CD1c-positive myeloid dendritic cell (primary cell): Measurements from ENCODE around the gene DDX1.

Experiments
- DNase-seq: peaks from one replicate; pipeline ENCODE4 v3.0.0-alpha.2; 2016; ENCODE audit errors: extremely low spot score

DDX1 gene

DNA sequence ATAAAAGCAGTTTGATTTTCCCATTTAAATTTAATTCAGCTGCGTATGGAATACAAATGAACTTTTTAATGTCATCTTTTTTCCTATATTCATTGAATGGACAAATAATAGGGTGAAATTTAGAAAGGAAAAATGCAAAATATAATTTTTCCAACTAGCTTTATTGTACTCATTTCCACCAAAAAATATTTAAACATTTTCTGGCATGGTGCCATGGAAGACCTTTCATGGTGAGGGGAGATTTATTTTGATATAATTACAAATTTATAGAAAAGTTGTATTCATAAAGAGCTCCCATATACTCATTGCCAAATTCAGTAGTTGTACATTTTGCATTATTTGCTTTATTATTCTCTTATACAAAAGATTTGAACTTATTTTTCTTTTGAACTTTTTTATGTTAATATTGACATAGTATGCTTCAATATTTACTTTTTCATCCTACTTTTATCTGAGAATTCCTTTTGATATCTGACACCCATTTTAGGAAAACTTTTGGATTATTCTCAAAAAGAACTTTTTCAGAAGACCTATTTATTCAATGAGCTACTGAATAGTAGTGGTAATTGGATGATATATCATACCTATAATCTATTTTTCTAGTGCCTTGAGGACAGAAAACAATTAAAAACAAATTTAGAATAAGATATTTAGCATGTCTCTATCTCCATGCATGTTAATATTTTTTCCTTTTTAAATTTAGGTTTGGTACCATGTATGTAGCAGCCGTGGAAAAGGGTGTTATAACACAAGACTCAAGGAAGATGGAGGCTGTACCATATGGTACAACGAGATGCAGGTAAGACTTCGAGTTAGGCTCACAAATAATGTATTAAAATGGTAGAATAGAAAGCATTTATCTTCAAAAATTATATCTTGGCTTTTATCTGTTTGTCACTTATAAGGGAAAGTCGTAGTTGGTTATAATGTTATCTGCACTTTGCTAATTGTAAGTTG is 37.5 kb downstream of the DDX1 start:
- DNase-seq: no peak

DNA sequence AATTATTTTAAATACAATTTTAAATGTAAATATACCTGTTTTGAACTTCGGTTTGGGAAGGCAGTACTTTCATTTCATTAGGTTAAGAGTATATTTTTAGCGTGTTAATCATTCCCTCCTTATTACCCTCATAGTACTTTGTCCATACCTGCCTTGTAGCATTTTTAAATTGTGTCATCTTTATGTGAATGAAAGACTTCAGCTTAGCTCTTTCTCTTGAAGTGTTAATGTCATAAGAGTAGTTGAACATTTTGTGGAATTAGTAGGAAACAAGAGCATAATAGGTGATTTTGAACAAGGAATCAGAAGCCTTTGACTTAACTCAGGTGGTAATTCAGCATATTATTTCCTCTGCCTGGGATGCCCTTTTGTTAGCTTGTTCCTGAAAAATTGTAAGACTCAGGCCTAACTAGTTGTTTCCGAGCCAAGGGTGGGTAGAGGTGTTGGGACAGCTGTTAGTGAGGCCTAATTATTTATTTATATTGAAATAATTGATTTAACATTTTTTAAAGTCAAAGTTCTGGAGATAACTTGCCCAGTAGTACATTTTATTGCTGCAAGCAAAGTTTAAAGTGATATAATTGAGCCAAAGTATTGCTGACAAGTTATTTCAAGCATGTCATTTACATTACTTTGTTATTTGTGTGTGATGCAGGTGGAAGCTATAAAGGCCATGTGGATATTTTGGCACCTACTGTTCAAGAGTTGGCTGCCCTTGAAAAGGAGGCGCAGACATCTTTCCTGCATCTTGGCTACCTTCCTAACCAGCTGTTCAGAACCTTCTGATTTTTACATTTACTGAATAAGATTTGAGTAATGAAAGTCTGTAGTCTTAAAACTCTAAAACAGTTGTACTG is 38.7 kb downstream of the DDX1 start:
- no peak for DNase-seq

DNA sequence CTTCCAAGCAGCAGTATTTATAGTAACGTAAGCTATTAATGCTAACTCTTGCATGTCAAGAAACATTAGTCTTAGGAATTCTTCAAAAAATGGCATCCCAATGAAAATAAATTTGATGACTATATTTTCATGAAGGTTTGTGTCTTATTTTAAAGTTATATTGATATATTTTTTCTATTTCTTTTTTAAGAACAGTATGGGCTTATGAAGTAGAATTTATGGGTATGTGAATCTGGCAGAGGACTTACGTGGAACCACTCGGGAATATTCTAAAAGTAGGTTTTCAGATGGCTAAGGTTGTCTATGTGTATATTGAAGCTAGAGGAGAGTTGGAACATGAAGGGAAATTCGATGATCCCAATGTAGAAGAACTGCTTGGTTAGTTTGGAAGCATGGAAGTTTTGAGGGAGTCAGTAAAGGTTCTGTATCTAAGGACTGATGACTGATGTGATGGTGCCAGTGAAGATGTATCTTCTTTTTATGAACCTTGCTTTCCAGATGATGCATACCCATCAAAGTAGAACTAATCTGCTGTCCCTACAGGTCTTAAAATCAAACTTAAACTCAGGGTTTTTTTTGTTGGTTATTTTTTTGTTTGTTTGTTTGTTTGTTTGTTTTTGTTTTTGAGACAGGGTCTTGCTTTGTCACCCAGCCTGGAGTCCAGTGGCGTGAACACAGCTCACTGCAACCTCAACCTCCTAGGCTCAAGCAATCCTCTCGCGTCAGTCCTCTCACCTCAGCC is 39.5 kb downstream of the DDX1 start:
- DNase-seq: no peak

DNA sequence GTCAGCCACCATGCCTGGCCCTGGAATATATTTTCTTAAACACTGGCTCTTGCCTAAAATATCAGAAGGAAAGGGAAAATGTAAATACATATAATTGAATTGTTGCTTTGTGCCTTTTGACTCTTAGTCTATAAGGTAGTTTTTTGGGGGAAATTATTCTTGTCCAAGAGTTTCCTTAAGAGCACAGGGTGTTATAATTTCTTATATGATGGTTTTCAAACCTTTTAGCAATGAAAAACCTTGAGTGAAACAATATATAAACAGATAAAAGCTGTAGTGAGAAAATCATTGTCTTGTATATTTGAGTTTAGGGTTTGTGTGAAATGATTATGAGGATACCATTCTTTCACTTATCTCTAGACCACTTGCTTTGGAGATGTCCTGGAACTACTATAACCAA is 40.2 kb downstream of the DDX1 start:
- DNase-seq: no peak

DNA sequence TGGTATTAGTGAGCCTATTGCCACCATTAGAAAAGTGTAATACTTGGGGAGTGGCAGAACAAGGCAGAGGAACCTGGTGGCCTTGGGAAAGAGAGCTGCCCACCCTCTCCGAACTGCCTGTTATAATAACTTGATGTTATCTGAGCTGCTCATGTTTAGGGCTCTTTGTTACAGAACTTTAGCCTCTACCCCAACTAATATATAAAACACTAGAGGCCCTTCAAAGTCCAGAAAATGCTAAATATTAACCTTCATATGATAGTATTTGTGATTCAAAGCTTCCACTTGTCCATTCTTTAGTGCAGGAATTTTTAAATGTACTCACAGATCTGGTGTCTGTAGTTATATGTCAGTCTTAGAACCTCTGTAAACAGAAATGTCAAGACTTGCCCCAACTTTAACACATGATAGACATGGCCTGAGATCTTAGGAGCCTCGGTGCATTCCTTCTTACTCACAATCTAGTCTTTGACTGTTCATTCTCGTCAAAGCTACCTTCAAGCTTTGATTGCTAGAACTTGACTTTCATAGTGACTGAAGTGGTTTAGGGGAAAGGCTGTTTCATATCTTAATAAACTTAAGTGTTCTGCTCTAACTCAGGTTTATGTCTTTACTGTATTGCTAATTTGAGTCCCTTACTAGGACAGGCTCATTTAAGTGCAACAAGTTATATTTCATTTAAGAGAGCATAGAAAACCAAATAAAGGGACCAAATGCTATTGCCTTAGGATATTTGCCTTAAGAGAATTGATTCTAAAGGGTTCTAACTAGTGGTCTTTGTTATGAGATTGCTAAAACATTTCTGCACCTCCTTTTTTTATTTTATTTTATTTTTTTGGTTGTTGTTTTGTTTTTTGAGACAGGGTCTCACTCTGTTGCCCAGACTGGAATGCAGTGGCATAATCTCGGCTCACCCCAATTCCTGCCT is 41.6 kb downstream of the DDX1 start:
- DNase-seq: no peak

DNA sequence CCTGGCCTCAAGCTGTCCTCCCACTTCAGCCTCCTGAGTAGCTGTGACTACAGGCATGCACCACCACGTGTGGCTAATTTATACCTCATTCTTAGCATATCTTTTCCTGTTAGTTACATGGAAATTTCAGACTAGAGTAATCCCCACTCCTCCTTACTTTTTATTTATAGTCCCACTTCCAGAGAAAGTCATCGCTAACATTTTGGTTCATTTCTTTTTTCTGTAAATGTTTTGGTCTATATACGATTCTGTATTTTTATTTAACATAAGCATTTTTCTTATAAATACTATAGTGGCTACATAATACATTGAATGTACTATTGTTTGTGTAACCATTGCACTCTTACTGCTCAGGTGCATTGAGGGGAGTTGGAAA is 42.3 kb downstream of the DDX1 start:
- DNase-seq: no peak

DNA sequence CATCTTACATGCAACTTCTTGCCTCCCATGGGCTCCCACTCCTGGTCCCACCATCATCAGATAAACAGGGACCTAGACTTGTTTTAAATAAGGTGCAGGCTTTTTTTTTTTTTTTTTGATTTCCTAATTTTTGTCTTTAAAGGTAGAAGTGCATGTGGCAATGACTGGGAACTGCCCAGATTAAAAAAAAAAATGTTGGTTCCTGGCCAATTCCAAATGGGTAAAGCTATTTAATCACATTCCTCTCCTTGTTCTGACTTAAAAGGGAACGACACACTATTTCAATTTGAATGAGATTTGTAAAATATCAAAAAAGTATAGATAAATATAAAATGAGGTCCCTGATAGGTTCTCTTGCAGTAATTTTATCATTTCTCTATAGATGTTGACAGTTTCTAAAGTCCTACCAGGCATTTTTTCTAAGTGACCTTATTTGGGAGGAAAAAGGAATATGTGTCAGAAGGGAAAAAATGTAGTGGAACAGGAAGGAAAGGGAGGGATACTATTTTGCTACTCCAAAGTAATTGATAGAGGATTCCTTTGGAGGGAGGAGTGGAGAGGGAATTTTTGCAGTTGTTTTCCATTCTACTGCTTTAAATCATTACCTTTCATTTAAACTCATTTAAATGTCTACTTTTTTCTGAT is 43.3 kb downstream of the DDX1 start:
- DNase-seq: no peak

DNA sequence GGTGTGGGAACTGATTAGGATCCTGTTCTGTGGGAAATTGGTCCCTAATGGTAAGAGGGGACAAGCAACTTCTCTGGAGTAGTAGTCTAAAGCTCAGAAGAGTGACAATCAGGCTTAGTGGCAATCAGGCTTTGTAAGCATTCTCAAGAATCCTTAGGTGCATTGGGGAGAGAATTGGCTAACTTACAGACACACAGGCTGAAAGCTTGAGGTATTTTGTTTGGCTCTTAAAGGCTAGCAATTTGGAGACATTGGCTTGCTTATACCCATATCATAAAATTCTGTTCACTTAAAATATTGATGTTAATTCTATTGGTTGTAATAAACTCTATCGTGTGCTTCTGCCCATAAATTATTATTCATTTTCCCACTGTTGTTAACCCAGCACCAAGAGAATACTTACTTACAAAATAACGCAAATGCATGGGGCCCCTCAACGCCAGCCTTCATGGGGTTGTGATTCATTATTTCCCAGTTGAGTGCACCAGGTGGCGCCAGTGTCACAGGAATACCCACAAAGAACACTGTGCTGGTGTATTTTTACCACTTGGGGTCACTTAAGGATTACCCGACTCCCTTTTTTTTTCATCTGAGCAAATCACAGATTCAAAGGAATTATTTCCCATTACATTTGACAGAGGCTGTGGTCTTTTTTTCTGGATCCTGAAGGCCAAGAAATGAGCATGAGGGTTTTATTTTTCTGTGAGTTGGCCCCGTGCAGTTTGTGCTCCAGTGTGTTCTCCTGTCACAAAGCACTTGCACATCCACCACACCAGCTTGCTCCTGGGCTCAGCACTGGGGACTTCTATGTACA is 45.5 kb downstream of the DDX1 start:
- DNase-seq: peak; percentile 51

DNA sequence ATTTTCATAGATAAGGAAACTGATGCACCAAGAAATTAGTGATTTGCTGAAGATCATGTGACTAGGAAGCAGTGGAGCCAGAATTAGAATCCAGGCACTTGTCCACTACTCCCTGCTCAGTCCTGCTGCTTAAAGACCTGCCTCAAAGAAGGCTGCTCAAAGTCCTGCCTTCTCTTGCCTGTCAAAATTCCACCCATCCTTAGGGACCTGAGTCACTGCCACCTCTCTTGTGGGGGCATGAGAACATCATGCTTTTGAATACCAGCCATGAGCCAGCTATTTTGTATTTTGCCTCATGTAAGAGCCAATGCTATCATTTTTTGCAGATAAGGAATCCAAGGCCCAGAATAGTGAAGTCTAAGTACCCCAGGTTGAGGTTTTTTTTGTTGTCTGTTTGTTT is 47.1 kb downstream of the DDX1 start:
- no peak for DNase-seq

DNA sequence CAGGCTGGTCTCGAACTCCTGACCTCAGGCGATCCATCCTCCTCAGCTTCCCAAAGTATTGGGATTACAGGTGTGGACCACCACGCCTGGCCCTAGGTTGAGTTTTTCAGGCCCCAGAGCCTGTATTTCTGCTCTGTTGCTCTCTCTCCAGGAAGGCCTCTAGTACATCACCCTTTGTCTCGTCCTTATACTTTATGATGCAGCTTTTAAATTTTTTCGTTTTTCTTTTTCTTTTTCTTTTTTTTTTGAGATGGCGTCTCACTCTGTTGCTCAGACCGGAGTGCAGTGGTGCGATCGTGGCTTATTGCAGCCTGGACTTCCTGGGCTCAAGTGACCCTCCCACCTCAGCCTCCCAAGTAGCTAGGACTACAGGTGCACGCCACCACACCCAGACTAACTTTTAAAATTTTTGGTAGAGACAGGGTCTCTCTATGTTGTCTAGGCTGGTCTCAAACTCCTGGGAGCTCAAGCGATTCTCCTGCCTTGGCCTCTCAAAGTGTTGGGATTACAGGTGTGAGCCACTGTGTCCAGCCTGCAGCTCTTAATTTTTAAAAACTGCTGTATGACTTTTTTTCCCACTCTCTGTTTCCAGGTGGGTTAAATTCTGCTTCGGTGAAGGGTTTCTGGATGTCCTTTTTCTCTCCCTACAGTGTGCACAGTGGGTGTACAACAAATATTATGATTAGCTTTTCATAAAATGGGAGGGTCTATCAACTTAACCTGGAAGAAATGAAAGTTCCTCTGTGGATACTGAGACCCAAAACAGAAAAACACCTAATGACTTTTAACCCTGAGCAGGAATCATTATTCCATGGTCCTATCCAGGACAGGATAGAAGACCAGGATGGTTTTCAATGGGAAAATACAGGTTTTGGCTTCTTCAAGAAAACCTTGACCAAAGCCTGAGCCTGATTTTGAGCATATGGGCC is 47.9 kb downstream of the DDX1 start:
- DNase-seq: no peak

DNA sequence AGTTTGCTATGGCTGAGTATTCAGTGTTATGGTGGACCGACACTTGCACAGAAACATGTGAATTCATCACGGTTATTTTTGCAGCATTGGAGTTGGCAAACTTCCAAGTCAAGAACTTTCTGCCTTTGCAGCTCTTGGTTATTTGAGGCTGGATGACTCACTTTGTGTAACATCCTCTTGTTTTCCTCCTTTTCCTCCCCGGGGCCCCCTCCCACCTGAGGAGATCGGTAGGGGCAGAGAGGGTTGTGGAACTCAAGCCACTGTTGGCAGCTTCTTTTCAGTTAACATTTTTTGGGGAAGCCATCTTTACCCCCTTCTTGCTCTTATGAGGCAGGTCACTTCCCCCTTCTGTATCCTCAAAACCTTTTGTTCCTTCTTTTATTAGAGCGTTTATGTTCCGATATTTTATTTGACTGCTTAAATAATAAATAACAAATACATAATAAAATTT is 48.6 kb downstream of the DDX1 start:
- peak; percentile 21 for DNase-seq

DNA sequence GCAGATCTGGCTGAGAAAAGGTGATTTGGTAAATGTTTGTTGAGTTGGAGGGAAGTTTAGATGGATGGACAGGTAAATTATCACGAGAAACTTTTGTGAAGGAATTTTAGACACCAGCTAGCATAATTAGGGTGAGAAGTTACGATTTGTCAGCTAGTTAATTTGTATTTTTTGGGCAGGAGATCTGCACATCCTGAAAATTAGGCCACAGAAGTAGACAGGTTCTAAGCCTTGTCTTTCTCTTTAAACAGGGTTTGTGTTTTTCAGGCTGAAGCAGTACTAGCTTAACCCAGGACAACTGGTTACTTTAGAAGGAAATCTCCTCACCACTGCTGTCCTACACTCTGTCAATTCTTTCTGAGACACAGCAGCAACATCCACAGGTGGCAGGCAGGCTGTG is 49.1 kb downstream of the DDX1 start:
- DNase-seq: no peak

DNA sequence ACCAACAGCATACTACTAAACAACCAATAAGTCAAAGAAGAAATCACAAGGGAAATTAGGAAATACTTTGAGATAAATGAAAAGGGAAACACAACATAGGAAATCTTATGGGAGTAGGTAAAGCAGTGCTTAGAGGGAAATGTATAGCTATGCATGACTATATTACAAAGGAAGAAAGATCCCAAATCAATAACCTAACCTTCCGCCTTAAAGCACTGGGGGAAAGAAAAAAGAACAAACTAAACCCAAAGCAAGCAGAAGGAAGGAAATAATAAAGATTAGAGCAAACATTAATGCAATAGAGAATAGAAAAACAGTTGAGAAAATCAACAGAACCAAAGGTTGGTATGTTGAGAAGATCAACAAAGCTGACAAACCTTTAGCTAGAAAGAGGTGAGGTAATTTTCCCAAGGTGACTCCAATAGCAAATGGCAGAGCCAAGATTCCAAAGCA is 49.9 kb downstream of the DDX1 start:
- DNase-seq: no peak

DNA sequence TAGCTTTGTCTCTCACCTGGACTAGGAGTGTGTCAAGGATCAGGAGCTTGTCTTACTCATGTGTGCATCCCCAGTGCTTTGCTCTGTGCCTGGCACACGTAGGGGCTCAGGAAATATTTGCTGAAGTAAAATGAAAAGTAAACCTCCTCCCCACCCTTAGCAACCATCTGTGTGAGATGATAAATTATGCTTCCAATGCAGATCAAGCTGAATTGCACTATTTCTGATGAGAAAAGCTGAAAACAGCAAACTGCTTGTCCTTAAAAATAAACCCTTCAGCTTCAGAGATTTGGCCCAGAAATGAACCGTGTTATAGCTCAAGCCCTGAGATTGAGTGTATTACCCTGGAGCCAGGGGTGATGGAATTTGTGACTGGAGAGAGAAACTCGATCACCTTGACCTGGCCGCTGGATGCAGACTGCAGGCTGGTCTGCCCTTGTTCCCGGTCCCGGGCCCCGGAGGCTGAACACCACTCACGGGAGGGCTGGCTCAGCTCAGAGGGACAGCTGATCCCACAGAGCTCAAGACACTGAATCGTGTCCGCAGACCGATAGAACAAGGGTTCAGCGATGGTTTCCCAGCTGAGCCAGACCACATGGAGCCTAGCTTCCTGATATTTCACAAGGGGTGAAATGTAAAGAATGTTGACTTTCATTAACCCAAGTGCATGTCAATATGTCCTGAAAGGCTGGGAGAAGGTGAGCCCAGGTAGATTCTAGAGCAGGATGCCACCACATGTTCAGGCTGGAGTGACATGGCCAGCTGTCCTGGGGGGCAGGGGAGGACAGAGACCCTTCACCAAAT is 50.5 kb downstream of the DDX1 start:
- no peak for DNase-seq

DNA sequence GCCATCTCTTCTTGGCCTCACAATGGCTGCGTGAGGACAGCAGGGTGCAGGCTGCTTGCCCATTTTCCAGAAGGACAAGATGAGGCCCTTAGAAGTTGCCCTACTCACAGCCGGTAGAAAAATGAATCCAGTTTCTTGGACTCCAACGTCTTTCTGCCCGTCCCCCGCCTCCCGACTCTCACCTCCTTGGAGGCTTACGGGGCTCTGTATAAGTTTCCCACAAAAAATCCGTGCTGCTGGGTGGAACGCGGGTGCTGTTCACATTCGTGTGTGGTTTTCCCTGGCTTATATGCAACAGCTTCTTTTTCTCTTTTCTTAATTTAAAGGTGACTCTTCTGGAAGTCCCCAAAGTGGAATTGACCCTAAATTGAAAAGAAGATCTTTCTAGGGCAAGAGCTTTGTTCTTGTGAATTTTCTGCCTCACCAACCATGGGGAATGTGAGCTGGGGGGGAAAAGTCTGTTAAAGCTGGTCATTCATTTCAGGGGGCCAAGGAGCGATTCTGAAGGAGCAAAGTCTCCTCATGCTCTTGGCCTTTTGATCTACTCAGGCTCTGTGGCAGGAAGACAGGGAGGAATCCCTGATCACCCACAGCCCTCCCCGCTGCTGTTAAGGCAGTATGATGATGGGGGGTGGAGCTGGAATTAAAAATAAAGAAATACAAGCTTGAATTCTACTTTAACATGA is 51.3 kb downstream of the DDX1 start:
- no peak for DNase-seq

DNA sequence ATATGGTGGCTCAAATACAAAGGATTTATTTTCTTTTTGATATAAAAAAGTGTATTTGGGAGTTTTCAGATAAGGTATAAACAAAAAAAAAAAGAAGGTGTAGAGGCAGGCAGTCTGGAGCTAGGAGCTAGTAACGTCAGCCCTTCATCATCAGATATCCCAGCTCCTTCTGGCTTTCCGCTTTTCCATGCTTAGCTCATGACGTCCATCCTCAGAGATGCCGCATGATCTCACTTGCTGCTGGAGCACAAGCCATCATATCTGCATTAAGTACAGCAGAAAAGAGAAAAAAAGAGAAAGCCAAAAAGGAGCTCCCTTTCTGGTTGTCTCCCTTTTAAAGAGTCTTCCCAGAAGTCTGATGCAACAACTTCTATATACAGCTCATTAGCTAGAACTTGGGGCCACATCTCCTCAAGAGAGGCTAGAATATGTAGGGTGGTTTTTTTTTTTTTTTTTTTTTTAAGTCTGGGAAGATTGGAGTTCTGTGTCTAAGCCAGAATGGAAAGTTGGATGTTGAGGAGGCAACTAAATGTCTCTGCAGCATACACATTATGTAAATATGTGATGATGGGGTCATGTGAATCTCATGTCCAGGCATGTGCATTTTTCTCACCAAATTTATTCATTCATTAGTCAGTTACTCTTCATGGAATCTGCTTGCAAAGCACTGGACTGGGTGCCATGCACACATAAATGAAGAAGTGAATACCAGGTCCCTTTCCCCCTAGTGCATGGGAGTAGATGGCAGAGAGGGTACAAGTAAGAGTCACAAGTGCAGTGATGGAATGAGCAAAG is 52.3 kb downstream of the DDX1 start:
- DNase-seq: no peak
